Activated naive CD4-positive, alpha-beta T cell treated with anti-CD3 and anti-CD28 coated beads, Interleukin-2, amount 50 U/mL, for 24 hours (primary cell): ENCODE measurements around the gene CDC123.

Experiments
- H3K27ac Mint-ChIP-seq: one replicate; pipeline ENCODE4 v1.8.0; 2021; ENCODE audit warnings: mild to moderate bottlenecking, mixed read lengths
- H3K27me3 Mint-ChIP-seq: one replicate; pipeline ENCODE4 v1.8.0; 2021; ENCODE audit warnings: mixed read lengths
- H3K36me3 Mint-ChIP-seq: one replicate; pipeline ENCODE4 v1.8.0; 2021; ENCODE audit warnings: mixed read lengths
- H3K4me1 Mint-ChIP-seq: one replicate; pipeline ENCODE4 v1.8.0; 2021; ENCODE audit warnings: mixed read lengths
- H3K4me3 Mint-ChIP-seq: one replicate; pipeline ENCODE4 v1.8.0; 2021; ENCODE audit warnings: mild to moderate bottlenecking, mixed read lengths
- H3K9me3 Mint-ChIP-seq: one replicate; pipeline ENCODE4 v1.8.0; 2021; ENCODE audit warnings: mixed read lengths

Gene CDC123

DNA sequence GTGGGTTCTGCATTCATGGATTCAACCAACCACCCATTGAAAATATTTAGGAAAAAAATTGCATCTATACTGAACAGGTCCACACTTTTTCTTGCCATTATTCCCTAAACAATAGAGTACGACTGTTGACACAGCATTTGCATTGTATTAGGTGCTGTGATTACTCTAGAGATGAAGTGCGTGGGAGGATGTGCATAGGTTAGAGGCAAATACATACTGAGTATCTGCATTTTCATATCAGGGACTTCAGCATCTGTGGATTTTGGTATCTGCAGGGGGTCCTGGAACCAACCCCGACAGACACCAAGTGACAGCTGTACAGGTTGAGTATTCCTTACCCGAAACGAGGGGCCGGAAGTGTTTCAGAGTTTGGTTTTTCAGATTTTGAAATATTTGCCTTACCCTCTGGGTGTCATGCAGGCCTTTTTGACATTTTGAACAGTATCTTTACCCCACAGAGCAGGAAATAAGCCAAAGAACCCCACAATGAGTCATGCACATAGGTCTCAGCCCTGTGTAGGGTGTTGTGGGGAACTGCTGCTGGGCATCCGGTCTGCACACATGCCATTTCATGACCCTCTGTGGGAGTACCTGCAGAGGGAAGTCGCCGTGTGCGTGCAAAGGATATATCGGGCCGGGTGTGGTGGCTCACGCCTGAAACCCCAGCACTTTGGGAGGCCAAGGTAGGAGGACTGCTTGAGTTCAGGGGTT is 14.8 kb upstream of the CDC123 start:
- no peaks in the 10 kb centered on the region for H3K27me3 Mint-ChIP-seq
- H3K4me3 Mint-ChIP-seq, result peak overlapping the region; percentile 11
- peaks cover 8% of the 10 kb centered on the region for H3K36me3 Mint-ChIP-seq
- H3K27ac Mint-ChIP-seq, result peak overlapping the region; percentile 77
- no peaks in the 10 kb centered on the region for H3K9me3 Mint-ChIP-seq
- H3K4me1 Mint-ChIP-seq, result peaks cover 29% of the 10 kb centered on the region

GRCh38 chr10:12184165-12184564 is 11.8 kb upstream of the CDC123 start:
- Mint-ChIP-seq H3K27me3 (no peaks in the 10 kb centered on the region), H3K36me3 (peaks cover 13% of the 10 kb centered on the region), H3K27ac (no peak overlapping the region), H3K9me3 (no peaks in the 10 kb centered on the region), H3K4me1 (peaks cover 46% of the 10 kb centered on the region), H3K4me3 (no peak overlapping the region)

- Mint-ChIP-seq H3K4me1 (peaks cover 35% of the 10 kb centered on the region), H3K36me3 (peaks cover 13% of the 10 kb centered on the region), H3K4me3 (no peak overlapping the region), H3K9me3 (no peaks in the 10 kb centered on the region), H3K27me3 (no peaks in the 10 kb centered on the region), H3K27ac (peak overlapping the region; percentile 79)
Observed at GRCh38 chr10:12186323-12186722, 9.7 kb upstream of the CDC123 start.

DNA sequence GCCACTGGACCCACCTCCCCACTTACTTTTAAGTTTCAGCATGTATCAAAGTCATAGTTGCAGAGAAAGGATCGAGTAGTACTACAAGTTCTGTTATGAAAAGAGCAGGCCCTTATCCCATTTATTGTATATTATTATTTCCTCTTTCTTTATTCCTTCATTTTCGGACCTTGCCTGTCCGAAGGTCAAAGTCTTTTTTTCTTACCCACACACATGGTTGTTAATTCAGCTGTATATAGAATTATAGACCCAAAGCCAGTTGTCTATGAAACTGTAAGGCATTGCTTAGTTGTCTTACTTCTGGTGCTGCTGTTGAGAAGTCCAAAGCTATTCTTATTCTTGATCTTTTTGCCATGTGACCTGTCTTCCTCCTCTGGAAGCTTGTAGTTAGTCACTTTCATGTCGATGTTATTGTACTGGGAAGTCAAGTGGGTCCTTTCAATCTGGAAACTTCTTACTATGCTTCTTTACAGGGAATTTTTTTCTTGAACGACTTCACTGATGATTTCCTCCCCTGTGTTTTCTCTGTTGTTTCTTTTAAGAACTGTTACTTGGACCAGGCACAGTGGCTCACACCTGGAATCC is 8.6 kb upstream of the CDC123 start:
- peak overlapping the region; percentile 51 for H3K27ac Mint-ChIP-seq
- no peaks in the 10 kb centered on the region for H3K9me3 Mint-ChIP-seq
- no peaks in the 10 kb centered on the region for H3K27me3 Mint-ChIP-seq
- H3K4me1 Mint-ChIP-seq, result peaks cover 36% of the 10 kb centered on the region
- peaks cover 12% of the 10 kb centered on the region for H3K36me3 Mint-ChIP-seq
- H3K4me3 Mint-ChIP-seq, result no peak overlapping the region

DNA sequence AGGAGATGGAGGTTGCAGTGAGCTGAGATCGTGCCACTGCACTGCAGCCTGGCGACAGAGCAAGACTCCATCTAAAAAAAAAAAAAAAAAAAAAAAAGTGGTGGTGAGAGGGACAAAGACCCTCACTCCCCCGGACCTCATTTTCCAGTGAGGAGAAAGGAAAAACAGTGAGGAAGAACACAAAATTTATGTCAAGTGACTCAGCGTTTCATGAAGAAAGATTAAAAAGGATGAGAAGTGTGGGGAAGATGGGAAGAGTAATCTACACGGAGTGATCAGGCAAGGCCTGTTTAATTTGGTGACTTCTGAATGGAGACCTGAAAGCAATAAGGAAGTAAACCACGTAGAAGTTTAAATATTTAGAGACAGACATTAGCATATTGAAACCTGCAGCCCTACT is 7.3 kb upstream of the CDC123 start:
- no peaks in the 10 kb centered on the region for H3K9me3 Mint-ChIP-seq
- H3K36me3 Mint-ChIP-seq, result peaks cover 8% of the 10 kb centered on the region
- peaks cover 44% of the 10 kb centered on the region for H3K4me1 Mint-ChIP-seq
- no peak overlapping the region for H3K27ac Mint-ChIP-seq
- no peaks in the 10 kb centered on the region for H3K27me3 Mint-ChIP-seq
- no peak overlapping the region for H3K4me3 Mint-ChIP-seq

- Mint-ChIP-seq H3K4me1 (peaks cover 52% of the 10 kb centered on the region), H3K27me3 (no peaks in the 10 kb centered on the region), H3K36me3 (peaks cover 10% of the 10 kb centered on the region), H3K9me3 (no peaks in the 10 kb centered on the region), H3K27ac (no peak overlapping the region), H3K4me3 (no peak overlapping the region)
Observed at GRCh38 chr10:12189426-12189825, 6.6 kb upstream of the CDC123 start.

DNA sequence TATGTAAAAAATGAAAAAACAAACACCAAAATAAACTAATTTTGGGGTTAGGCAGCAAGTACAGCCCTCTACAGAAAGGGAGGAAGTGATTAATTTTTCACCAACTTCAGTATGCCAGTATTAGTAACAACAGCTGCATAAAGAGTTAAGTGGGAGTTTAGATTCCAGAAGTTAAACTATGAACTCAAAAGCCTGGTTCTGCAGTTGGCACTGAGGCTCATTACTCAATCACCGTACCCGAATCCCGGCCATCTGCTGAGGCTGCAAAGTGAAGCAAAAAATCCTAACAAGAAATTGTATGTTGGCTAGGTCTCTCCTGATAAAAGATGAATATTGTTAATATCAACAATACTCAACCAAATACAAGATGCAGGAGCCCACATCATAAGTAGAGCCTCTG is 4.3 kb upstream of the CDC123 start:
- H3K4me3 Mint-ChIP-seq, result peak overlapping the region; percentile 42

DNA sequence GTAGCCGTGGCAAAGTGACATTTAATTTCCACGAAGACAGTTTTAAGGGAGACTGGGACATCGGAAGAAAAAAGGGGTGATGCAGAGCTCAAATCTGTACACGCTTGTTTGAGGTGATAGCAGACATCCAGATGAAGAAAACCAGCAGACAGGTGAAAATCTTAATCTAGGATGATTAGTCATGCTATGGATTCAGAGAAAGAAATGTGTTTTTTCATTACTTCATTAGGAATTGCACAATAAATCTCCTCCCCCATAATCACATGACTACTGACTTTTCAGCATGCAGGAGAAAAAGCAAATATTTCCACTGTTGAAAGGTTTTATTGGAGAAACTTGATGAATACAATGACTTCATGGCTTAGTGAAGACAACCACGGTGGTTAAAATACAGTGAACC is 2.8 kb upstream of the CDC123 start:
- Mint-ChIP-seq H3K27me3 (no peaks in the 10 kb centered on the region), H3K4me3 (peak overlapping the region; percentile 54), H3K36me3 (peaks cover 8% of the 10 kb centered on the region), H3K27ac (no peak overlapping the region), H3K4me1 (peaks cover 51% of the 10 kb centered on the region), H3K9me3 (no peaks in the 10 kb centered on the region)

More for the DNA sequence above, 4.3 kb upstream of the CDC123 start:
- Mint-ChIP-seq H3K36me3 (peaks cover 12% of the 10 kb centered on the region), H3K4me1 (peaks cover 57% of the 10 kb centered on the region), H3K27ac (no peak overlapping the region), H3K27me3 (no peaks in the 10 kb centered on the region), H3K9me3 (no peaks in the 10 kb centered on the region)

GRCh38 chr10:12194752-12195271 is 1.2 kb upstream of the CDC123 start:
- peaks cover 15% of the 10 kb centered on the region for H3K36me3 Mint-ChIP-seq
- H3K4me3 Mint-ChIP-seq, result peak overlapping the region; percentile 98
- no peaks in the 10 kb centered on the region for H3K9me3 Mint-ChIP-seq
- H3K27ac Mint-ChIP-seq, result peak overlapping the region; percentile 100
- H3K4me1 Mint-ChIP-seq, result peaks cover 65% of the 10 kb centered on the region
- H3K27me3 Mint-ChIP-seq, result no peaks in the 10 kb centered on the region

GRCh38 chr10:12195281-12195602 is 746 bp upstream of the CDC123 start:
- H3K27me3 Mint-ChIP-seq, result no peaks in the 10 kb centered on the region
- H3K9me3 Mint-ChIP-seq, result no peaks in the 10 kb centered on the region
- peaks cover 61% of the 10 kb centered on the region for H3K4me1 Mint-ChIP-seq
- peaks cover 15% of the 10 kb centered on the region for H3K36me3 Mint-ChIP-seq
- peak overlapping the region; percentile 98 for H3K4me3 Mint-ChIP-seq
- H3K27ac Mint-ChIP-seq, result peak overlapping the region; percentile 100

DNA sequence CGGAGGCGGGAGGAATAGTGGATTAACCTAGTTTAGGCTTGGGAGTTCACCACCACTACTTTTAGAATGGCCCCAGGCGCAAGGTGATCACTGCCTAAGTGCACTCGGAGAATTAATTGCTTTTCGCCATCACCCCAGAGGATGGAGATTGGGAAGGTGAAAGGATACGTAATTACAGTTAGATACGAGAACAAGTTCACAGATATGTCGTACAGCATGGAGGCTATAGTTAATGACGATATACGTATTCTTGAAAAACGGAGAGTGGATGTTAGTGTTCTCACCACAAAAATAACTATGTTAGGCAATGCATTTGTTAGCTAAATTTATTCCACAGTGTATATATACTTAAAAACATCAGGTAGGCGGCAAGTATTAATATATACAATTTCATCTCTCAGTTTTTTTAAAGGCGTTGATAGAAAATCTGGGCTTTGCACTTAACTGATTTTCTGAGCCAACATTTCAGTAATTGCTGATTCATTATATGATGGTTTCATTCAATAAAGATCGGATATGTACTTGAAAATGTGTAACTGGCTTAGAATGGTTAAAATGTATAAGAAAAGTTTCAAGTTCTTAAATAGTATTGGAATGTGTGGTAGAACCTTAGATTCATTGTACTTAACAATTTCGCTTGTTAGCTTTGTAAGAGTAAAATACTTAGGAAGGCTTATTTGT is 683 bp downstream of the CDC123 start:
- Mint-ChIP-seq H3K4me1 (peaks cover 64% of the 10 kb centered on the region), H3K27me3 (no peaks in the 10 kb centered on the region), H3K9me3 (no peaks in the 10 kb centered on the region), H3K4me3 (peak overlapping the region; percentile 98), H3K27ac (peak overlapping the region; percentile 100), H3K36me3 (peaks cover 22% of the 10 kb centered on the region)

DNA sequence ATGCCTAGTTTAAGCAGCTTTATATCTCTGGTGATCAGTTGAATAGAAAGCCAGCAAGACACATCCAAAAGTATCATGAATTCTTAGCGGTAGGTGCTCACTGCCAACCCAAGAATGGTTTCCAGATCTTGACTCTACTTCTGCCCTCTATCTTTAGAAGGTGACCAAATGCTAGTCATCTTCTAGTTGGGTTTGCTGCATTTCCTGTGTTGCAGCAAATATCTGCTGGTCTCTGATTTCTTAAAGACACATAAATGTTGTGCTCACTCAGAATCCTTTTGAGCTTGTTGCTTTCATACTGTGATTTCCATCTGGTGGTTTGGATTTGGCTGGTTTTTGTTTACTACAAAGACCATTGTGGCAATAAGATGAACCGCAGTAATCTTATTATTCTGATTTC is 2.2 kb downstream of the CDC123 start:
- H3K9me3 Mint-ChIP-seq, result no peaks in the 10 kb centered on the region
- peak overlapping the region; percentile 76 for H3K4me3 Mint-ChIP-seq
- no peaks in the 10 kb centered on the region for H3K27me3 Mint-ChIP-seq
- peaks cover 22% of the 10 kb centered on the region for H3K36me3 Mint-ChIP-seq
- H3K27ac Mint-ChIP-seq, result peak overlapping the region; percentile 30
- H3K4me1 Mint-ChIP-seq, result peaks cover 62% of the 10 kb centered on the region

DNA sequence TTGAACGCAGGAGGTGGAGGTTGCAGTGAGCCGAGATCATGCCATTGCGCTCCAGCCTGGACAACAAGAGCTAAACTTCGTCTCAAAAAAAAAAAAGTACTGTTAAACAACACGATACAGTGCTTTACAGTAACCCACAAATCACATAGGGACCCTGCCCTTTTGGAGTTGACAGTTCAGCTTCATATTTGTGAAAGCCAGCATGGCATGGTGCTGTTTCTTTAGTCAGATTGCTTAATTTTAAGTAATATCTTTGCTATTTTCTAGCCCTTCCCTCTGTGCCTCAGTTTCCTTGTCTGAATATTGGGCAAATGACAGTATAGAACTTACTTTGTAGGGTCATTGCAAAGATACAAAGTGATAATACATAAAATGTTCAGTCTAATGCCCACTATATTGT is 4.9 kb downstream of the CDC123 start:
- Mint-ChIP-seq H3K9me3 (no peaks in the 10 kb centered on the region), H3K27me3 (no peaks in the 10 kb centered on the region), H3K27ac (no peak overlapping the region), H3K4me3 (no peak overlapping the region), H3K4me1 (peaks cover 49% of the 10 kb centered on the region), H3K36me3 (peaks cover 22% of the 10 kb centered on the region)

- Mint-ChIP-seq H3K27me3 (no peaks in the 10 kb centered on the region), H3K4me3 (peak overlapping the region; percentile 45), H3K36me3 (peaks cover 22% of the 10 kb centered on the region), H3K9me3 (no peaks in the 10 kb centered on the region), H3K27ac (peak overlapping the region; percentile 52), H3K4me1 (peaks cover 43% of the 10 kb centered on the region)
Observed at GRCh38 chr10:12201543-12201942, 5.6 kb downstream of the CDC123 start.

DNA sequence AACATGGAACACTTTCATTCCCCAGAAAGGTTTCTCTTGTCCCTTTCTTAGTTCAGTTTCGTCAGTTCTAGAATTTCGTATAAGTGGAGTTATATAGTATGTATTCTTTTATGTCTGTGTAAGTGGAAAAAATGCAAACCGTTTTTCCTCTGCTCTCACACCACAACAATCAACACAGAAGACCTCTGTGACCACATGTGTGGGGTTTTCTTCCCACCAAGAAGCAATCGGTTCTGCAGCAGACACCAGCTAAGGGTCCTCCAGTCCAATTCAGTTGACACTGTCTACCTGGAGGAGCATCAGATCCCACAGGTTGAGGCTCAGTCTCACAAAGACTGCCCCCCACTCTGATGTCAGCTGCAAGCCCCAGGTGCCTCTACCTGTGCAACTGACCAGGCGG is 6.2 kb downstream of the CDC123 start:
- peaks cover 43% of the 10 kb centered on the region for H3K4me1 Mint-ChIP-seq
- no peak overlapping the region for H3K4me3 Mint-ChIP-seq
- H3K27ac Mint-ChIP-seq, result no peak overlapping the region
- peaks cover 26% of the 10 kb centered on the region for H3K36me3 Mint-ChIP-seq
- H3K27me3 Mint-ChIP-seq, result no peaks in the 10 kb centered on the region
- H3K9me3 Mint-ChIP-seq, result no peaks in the 10 kb centered on the region

DNA sequence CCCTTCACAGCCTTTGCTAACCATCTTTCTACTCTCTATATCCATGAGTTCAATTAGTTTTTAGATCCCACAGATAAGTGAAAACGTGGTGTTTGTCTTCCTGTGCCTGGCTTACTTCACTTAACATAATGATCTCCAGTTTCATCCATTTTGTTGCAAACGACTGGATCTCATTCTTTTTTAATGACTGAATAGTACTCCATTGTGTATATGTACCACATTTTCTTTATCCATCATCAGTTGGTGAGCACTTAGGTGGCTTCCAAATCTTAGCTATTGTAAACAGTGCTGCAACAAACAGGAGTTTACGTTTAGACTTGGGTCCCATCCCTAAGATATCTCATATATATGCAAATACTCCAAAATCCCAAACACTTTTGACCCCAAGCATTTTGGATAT is 9.1 kb downstream of the CDC123 start:
- peaks cover 38% of the 10 kb centered on the region for H3K4me1 Mint-ChIP-seq
- no peaks in the 10 kb centered on the region for H3K27me3 Mint-ChIP-seq
- no peak overlapping the region for H3K27ac Mint-ChIP-seq
- peaks cover 20% of the 10 kb centered on the region for H3K36me3 Mint-ChIP-seq
- H3K9me3 Mint-ChIP-seq, result no peaks in the 10 kb centered on the region
- H3K4me3 Mint-ChIP-seq, result no peak overlapping the region
